Measurements from ENCODE around the gene CSRP1.

- TF ChIP-seq CTCF (IDR thresholded peaks at IDR 0.05; ENCODE audit: insufficient read depth, low read depth, low read length) (no peak), EZH2 (IDR thresholded peaks at IDR 0.05; ENCODE audit: insufficient read depth, low read length) (no peak)
These were observed 21.0 kb upstream of the CSRP1 start for GRCh38 chr1:201527879-201528278.

Data from astrocyte (in vitro differentiated cells and primary cell).